Brain pericyte (primary cell): ENCODE results near the gene TLX1.
"Not testable (repeated sequence)": the region's sequence is repeated elsewhere in the genome, so short reads cannot be mapped to it uniquely, and the experiment has no call there.

Experiments
- DNase-seq: peaks from one replicate; pipeline ENCODE4 v3.0.0-alpha.2; 2012; ENCODE audit warnings: low read depth, low spot score

TLX1 gene

DNA sequence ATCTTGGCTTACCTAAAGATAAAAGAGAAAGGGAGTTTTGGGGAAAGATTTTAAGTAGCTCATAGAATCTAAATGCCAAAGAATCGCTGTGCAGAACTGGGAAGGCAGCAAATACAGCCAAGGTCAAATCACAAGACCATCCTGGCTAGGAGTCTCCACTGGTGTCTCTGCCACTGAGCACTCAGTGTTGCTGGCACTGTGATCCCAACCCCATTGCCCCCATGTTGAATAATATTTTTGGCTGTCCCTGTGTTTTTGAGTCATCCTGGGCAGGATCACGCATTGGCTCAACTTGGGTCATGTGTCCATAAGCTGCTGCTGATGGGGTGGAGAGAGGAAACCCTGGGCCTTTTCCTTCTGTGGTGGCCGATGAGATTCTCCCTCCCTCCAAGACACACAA lies 21.2 kb downstream of the TLX1 start:
- no peak for DNase-seq

DNA sequence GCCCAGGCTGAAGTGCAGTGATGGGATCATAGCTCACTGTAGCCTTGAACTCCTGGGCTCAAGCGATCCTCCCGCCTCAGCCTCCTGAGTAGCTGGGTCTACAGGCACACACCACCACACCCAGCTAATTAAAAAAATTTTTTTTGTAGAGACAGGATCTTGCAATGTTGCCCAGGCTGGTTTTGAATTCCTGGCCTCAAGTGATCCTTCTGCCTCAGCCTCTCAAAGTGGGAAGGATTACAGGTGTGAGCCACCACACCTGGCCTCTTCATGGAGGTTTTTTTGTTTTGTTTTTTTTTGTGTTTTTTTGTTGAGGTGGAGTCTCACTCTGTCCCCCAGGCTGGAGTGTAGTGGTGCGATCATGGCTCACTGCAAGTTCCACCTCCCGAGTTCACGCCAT lies 23.4 kb downstream of the TLX1 start:
- not testable (repeated sequence) for DNase-seq

- no peak for DNase-seq
These were observed 24.8 kb downstream of the TLX1 start for GRCh38 chr10:101155896-101156295.

- DNase-seq: no peak
These were observed 26.8 kb downstream of the TLX1 start for GRCh38 chr10:101157756-101158458.

DNA sequence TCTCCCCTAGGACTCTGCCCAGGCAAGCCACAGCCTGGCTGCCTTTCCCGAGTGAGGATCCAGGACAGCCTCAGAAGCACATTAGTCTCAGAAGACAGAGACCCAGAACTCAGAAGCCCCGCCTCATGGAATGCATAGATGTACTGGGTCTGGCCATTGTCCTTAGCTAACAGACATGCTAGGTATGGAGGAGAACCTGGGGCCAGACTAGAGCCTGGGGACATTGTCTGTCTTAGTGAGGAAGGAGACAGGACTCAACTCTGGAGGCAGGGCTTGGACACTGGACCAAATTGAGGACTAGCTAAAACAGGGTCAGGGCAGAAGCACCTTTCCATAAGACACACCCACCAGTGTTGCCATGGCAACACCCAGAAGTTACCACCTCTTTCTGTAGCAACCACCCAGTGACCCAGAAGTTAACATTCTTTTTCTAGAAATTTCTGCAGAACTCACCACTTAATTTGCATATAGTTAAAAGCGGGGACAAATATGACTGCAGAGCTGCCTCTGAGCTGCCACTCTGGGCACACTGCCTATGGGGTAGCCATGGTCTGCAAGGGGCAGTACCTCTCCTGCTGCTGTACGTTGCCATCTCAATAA lies 27.5 kb downstream of the TLX1 start:
- no peak for DNase-seq

- DNase-seq: peak; percentile 38
These were observed 30.6 kb downstream of the TLX1 start for GRCh38 chr10:101161494-101162299.

GRCh38 chr10:101162677-101163076 lies 31.6 kb downstream of the TLX1 start:
- no peak for DNase-seq

DNA sequence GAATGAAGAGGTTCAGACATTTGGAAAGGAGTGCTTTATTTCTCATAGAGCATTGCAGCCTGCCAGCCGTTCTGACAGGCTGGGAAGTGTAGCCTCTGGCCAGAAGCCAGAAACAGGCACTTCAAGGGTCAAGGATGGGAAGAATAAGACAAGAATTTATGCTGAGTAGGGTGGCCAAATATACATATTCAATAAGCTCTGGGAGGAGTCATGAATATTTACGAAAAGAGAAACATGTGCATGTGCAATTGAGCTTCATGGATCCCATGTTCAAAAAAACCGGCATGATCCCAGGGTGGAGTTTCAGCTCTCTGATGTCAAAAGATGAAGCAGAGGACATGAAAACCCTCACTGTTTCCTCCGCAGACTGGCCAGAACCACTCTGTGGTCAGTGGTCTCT lies 32.9 kb downstream of the TLX1 start:
- DNase-seq: no peak

DNA sequence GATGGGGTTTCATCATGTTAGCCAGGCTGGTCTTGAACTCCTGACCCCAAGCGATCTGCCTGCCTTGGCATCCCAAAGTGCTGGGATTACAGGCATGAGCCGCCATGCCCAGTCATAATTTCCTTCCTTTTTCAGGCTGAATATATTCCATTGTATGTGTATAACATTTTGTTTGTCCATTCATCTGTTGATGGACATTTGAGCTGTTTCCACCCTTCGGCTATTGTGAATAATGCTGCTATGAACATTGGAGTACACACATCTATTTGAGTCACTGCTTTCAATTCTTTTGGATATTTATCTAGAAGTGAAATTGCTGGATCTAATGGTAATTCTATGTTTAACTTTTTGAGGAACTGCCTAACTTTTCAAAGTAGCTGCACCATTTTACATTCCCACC lies 34.6 kb downstream of the TLX1 start:
- DNase-seq: no peak

- no peak for DNase-seq
These were observed 35.3 kb downstream of the TLX1 start for GRCh38 chr10:101166430-101166829.

DNA sequence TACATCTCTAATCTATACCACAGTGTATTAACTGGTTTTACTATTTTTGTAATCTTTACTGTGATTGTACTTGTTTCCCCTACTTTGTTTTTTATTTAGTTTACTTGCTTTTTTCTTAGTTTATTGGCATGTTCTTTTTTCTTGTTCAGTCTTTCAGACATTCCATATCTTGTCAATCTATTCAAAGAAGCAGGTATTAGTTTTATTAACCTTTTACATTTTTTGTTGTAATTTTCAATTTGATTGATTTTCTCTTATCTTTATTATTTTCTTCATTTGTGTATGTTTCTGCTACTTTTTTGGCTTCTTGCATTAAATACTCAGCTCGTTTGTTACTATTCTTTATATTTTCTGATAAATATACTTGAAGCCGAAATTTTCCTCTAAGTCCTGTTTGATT lies 41.6 kb downstream of the TLX1 start:
- DNase-seq: no peak

GRCh38 chr10:101174319-101174718 lies 43.2 kb downstream of the TLX1 start:
- DNase-seq: no peak

DNA sequence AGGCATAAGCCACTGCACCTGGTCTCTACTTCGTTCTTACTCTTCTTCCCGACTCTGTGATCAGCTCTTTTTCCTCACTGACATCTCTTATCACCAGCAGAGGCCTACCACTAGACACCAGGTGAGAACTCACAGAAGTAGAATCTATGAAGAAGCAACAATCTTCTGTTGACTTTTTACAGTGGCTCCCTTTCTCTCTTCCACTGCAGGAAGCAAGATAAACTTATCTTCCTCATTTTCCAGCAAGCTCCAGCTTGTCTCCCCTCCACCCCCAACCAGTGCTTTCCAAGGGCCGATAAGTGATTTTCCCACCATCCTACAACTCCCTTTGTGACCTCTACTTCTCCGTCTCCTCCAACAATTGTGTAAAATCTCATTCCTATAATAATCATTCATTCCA lies 45.5 kb downstream of the TLX1 start:
- DNase-seq: no peak

DNA sequence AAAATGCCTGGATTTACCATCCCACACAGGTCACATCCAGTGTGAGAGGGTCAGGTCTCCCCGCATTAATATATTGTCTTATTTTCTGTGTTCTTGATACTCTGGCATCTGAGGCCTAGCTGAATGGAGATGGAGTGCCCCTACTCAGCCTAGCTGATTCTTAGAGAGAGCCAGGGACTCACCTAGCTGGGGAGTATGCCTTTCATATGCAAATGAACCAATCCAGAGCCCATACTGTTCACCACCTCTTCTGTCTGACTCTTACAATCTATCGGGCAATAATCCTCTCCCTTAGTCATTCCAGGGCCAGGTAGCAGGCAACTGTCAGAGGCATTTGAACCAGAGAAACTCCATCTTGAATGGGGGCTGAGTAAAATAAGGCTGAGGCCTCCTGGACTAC lies 51.8 kb downstream of the TLX1 start:
- DNase-seq: no peak

DNA sequence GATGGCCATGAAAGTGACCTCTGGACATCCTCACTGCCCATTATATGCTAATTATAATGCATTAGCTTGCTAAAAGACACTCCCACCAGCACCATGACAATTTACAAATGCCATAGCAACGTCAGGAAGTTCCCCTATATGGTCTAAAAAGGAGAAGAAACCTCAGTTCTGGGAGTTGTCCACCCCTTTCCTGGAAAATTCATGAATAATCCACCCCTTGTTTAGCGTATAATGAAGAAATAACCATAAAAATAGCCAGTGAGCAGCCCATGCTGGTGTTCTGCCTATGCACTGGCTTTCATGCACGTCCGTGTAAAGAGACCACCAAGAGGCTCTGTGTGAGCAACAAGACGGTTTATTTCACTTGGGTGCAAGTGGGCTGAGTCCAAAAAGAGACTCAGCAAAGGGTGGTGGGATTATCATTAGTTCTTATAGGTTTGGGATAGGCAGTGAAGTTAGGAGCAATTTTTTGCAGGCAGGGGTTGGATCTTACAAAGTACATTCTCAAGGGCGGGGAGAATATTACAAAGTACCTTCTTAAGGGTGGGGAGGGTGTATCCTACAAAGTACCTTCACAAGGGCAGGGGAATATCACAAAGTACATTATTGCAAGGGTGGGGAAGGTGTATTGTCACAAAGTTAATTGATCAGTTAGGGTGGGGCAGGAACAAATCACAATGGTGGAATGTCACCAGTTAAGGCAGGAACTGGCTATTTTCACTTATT lies 52.5 kb downstream of the TLX1 start:
- no peak for DNase-seq
